ENCODE results near the gene PLEKHG2. TPM values are rescaled to one million over a fixed set of nuclear protein-coding genes. Genes with fewer than 3 reads are reported as not detected.

PLEKHG2 gene
- polyA plus RNA-seq, 2 of the 4 experiments (the other 2 are of a cell fraction): 21.6 to 41.7 TPM

DNA sequence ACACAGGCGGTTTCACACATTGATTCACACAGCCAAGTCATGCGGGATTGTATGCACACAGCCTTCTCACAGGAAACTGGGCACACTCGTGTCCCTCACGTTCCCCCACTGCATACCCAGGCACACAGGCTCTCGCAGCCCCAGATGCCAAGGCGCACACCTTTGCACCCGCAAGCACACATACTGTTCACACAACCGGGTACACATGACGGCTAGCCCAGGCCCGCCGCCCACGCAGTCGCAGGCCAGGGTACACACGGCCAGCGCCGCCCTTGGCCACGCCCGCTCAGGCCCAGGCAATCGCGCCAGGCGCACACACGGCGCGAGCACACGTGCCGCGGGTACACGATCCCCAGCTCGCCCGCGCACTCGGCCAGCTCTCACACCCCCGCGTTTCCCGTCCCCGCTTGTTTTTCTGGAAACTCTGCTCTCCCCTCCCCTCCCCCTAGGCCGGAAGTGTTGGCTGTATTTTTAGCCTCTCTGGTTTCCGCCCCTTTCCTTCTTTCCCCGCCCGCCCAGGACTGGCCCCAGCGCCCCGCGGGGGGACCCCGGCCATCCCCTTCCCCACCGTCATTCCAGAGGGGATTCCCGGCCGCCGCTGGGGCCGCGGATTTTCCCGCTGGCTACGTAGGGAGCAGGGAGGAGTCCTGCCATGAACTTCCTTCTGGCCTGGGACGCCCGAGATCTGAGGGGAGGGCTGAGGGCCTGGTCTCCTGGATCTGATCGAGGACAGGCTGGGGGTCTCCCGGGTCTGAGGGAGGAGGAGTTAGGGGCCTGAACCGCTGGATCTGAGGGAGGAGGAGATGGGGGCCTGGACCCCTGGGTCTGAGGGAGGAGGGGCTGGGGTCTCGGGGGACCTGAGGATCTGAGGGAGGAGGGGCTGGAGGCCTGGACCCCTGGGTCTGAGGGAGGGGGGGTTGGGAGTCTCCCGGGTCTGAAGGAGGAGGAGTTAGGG lies 9.8 kb upstream of the PLEKHG2 start (continued):
- no peak for TF ChIP-seq SREBF2 (IDR thresholded peaks at IDR 0.05)
- TF ChIP-seq CEBPB (IDR thresholded peaks at IDR 0.05): no peak
- no peak for TF ChIP-seq CBX2 (IDR thresholded peaks at IDR 0.05; ENCODE audit: borderline replicate concordance, low read depth)
- no peak for TF ChIP-seq MAFK (IDR thresholded peaks at IDR 0.05; ENCODE audit: partially characterized antibody)
- 0 out of 3 replicates have a peak, but pooled peaks have one; percentile 14 for TF ChIP-seq SMC3 (IDR thresholded peaks at IDR 0.05)
- peak; percentile 98 for TF ChIP-seq KDM1A (IDR thresholded peaks at IDR 0.05; ENCODE audit: low read depth)
- peak; percentile 94 for TF ChIP-seq MYC (IDR thresholded peaks at IDR 0.05; ENCODE audit: borderline replicate concordance, low read length)
- peak; percentile 55 for TF ChIP-seq GATA3 (IDR thresholded peaks at IDR 0.05; ENCODE audit: borderline replicate concordance)
- peak; percentile 96; the same call in 1 of the 2 replicates for TF ChIP-seq EHF (CRISPR knock-in tag; IDR thresholded peaks at IDR 0.05)
- TF ChIP-seq, protein P1, sequence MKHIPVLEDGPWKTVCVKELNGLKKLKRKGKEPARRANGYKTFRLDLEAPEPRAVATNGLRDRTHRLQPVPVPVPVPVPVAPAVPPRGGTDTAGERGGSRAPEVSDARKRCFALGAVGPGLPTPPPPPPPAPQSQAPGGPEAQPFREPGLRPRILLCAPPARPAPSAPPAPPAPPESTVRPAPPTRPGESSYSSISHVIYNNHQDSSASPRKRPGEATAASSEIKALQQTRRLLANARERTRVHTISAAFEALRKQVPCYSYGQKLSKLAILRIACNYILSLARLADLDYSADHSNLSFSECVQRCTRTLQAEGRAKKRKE (CRISPR knock-in tag; IDR thresholded peaks at IDR 0.05; ENCODE audit: low read depth): peak; percentile 98
- peak; percentile 61 for TF ChIP-seq ZSCAN20 (CRISPR knock-in tag; IDR thresholded peaks at IDR 0.05)
- TF ChIP-seq NPAS2 (CRISPR knock-in tag; IDR thresholded peaks at IDR 0.05; ENCODE audit: borderline replicate concordance): no peak
- peak; percentile 95 for TF ChIP-seq HOXB5 (CRISPR knock-in tag; IDR thresholded peaks at IDR 0.05)
- 0 out of 2 replicates have a peak, but pooled peaks have one; percentile 64 for TF ChIP-seq MAZ (IDR thresholded peaks at IDR 0.05; ENCODE audit: borderline replicate concordance, low read depth, low read length)
- TF ChIP-seq, protein P2, sequence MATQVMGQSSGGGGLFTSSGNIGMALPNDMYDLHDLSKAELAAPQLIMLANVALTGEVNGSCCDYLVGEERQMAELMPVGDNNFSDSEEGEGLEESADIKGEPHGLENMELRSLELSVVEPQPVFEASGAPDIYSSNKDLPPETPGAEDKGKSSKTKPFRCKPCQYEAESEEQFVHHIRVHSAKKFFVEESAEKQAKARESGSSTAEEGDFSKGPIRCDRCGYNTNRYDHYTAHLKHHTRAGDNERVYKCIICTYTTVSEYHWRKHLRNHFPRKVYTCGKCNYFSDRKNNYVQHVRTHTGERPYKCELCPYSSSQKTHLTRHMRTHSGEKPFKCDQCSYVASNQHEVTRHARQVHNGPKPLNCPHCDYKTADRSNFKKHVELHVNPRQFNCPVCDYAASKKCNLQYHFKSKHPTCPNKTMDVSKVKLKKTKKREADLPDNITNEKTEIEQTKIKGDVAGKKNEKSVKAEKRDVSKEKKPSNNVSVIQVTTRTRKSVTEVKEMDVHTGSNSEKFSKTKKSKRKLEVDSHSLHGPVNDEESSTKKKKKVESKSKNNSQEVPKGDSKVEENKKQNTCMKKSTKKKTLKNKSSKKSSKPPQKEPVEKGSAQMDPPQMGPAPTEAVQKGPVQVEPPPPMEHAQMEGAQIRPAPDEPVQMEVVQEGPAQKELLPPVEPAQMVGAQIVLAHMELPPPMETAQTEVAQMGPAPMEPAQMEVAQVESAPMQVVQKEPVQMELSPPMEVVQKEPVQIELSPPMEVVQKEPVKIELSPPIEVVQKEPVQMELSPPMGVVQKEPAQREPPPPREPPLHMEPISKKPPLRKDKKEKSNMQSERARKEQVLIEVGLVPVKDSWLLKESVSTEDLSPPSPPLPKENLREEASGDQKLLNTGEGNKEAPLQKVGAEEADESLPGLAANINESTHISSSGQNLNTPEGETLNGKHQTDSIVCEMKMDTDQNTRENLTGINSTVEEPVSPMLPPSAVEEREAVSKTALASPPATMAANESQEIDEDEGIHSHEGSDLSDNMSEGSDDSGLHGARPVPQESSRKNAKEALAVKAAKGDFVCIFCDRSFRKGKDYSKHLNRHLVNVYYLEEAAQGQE (IDR thresholded peaks at IDR 0.05): no peak
- TF ChIP-seq KDM5A (IDR thresholded peaks at IDR 0.05): no peak
- TF ChIP-seq RARB (CRISPR knock-in tag; IDR thresholded peaks at IDR 0.05): peak; percentile 61
- TF ChIP-seq FOSL2 (IDR thresholded peaks at IDR 0.05): no peak; the same call in 1 of the 2 replicates
- peak; percentile 51; the same call in 1 of the 2 replicates for TF ChIP-seq FOSL2 (CRISPR knock-in tag; IDR thresholded peaks at IDR 0.05)
- peak; percentile 86 for TF ChIP-seq FOSB (CRISPR knock-in tag; IDR thresholded peaks at IDR 0.05)
- no peak for TF ChIP-seq PHF8 (IDR thresholded peaks at IDR 0.05; ENCODE audit: borderline replicate concordance, low read depth)
- TF ChIP-seq HEYL (CRISPR knock-in tag; IDR thresholded peaks at IDR 0.05): peak; percentile 90; the same call in 1 of the 2 replicates
- TF ChIP-seq RNF2 (IDR thresholded peaks at IDR 0.05; ENCODE audit: borderline replicate concordance, low read depth): 0 out of 2 replicates have a peak, but pooled peaks have one; percentile 54
- TF ChIP-seq, protein P3, sequence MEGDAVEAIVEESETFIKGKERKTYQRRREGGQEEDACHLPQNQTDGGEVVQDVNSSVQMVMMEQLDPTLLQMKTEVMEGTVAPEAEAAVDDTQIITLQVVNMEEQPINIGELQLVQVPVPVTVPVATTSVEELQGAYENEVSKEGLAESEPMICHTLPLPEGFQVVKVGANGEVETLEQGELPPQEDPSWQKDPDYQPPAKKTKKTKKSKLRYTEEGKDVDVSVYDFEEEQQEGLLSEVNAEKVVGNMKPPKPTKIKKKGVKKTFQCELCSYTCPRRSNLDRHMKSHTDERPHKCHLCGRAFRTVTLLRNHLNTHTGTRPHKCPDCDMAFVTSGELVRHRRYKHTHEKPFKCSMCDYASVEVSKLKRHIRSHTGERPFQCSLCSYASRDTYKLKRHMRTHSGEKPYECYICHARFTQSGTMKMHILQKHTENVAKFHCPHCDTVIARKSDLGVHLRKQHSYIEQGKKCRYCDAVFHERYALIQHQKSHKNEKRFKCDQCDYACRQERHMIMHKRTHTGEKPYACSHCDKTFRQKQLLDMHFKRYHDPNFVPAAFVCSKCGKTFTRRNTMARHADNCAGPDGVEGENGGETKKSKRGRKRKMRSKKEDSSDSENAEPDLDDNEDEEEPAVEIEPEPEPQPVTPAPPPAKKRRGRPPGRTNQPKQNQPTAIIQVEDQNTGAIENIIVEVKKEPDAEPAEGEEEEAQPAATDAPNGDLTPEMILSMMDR (IDR thresholded peaks at IDR 0.05): no peak
- peak; percentile 92 for TF ChIP-seq BHLHE40 (IDR thresholded peaks at IDR 0.05; ENCODE audit: low read depth, low read length)
- TF ChIP-seq ZC3H11A (IDR thresholded peaks at IDR 0.05): no peak
- TF ChIP-seq, protein P4, sequence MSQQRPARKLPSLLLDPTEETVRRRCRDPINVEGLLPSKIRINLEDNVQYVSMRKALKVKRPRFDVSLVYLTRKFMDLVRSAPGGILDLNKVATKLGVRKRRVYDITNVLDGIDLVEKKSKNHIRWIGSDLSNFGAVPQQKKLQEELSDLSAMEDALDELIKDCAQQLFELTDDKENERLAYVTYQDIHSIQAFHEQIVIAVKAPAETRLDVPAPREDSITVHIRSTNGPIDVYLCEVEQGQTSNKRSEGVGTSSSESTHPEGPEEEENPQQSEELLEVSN (IDR thresholded peaks at IDR 0.05; ENCODE audit: borderline replicate concordance, low read depth): peak; percentile 94

Measured in A549 (cell line).